ENCODE results near the gene JADE1. TPM values are rescaled to one million over a fixed set of nuclear protein-coding genes. Genes with fewer than 3 reads are reported as not detected.

JADE1 gene
- total and polyA plus RNA-seq, 2 of the 13 experiments (the other 11 are each of a cell fraction or from before 2014, with no cell fraction given): 5.4 to 19.3 TPM

DNA sequence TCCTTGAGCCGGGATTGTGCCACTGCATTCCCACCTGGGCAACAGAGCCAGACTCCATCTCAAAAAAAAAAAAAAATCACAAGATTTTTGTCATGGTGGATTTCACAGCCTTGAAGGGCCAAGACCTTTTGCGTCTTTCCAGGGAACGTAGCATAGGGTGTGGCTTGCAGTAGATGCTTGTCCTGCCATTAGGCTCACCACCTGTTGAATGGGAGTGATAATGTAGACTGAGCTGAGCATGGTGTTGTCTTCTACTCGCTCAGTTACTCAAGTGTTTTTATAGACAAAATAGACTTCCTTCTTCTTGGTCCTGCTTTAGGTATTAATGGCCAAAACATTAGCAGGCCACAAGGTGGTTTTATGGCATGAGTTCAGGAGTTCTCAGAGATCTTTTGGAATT is 40.8 kb downstream of the JADE1 start:
- no peak overlapping the region for H3K4me2 ChIP-seq (ENCODE audit: low read depth, low read length)
- POLR2A ChIA-PET: interaction anchor here (1.0 kb wide), 1 partner anchor 38 kb away, joined by 3 read pairs; no protein-coding TSS in a partner anchor
- H2AFZ ChIP-seq (ENCODE audit: low read length): no peak overlapping the region
- H3K4me3 ChIP-seq (replicated peaks in 1 of 3; ENCODE audit: insufficient read depth in 1 of 3, low read depth in 2 of 3, low read length in 3 of 3): no peak overlapping the region
- no peak overlapping the region for H3K27ac ChIP-seq (ENCODE audit: extremely low read length, insufficient read depth, low read length)
- ATAC-seq (no peak), FAIRE-seq (no peak), DNase-seq (ENCODE audit: low spot score) (no peak)
- no peaks in the 10 kb centered on the region for H3K27me3 ChIP-seq (ENCODE audit: control insufficient read depth in 1 of 2, insufficient read depth in 2 of 2, low read length in 2 of 2)
- no peak overlapping the region for H3K9ac ChIP-seq (ENCODE audit: insufficient read depth, low read depth, low read length)
- no peaks in the 10 kb centered on the region for H3K9me3 ChIP-seq (ENCODE audit: low read length)
- TF ChIP-seq EEA1 (CRISPR knock-in tag; IDR thresholded peaks at IDR 0.05; ENCODE audit: borderline replicate concordance): no peak
- TF ChIP-seq ZNF772 (CRISPR knock-in tag; IDR thresholded peaks at IDR 0.05): no peak
- TF ChIP-seq, protein P1, sequence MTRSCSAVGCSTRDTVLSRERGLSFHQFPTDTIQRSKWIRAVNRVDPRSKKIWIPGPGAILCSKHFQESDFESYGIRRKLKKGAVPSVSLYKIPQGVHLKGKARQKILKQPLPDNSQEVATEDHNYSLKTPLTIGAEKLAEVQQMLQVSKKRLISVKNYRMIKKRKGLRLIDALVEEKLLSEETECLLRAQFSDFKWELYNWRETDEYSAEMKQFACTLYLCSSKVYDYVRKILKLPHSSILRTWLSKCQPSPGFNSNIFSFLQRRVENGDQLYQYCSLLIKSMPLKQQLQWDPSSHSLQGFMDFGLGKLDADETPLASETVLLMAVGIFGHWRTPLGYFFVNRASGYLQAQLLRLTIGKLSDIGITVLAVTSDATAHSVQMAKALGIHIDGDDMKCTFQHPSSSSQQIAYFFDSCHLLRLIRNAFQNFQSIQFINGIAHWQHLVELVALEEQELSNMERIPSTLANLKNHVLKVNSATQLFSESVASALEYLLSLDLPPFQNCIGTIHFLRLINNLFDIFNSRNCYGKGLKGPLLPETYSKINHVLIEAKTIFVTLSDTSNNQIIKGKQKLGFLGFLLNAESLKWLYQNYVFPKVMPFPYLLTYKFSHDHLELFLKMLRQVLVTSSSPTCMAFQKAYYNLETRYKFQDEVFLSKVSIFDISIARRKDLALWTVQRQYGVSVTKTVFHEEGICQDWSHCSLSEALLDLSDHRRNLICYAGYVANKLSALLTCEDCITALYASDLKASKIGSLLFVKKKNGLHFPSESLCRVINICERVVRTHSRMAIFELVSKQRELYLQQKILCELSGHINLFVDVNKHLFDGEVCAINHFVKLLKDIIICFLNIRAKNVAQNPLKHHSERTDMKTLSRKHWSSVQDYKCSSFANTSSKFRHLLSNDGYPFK (CRISPR knock-in tag; IDR thresholded peaks at IDR 0.05; ENCODE audit: borderline replicate concordance): no peak
- TF ChIP-seq, protein P2, sequence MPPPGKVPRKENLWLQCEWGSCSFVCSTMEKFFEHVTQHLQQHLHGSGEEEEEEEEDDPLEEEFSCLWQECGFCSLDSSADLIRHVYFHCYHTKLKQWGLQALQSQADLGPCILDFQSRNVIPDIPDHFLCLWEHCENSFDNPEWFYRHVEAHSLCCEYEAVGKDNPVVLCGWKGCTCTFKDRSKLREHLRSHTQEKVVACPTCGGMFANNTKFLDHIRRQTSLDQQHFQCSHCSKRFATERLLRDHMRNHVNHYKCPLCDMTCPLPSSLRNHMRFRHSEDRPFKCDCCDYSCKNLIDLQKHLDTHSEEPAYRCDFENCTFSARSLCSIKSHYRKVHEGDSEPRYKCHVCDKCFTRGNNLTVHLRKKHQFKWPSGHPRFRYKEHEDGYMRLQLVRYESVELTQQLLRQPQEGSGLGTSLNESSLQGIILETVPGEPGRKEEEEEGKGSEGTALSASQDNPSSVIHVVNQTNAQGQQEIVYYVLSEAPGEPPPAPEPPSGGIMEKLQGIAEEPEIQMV (CRISPR knock-in tag; IDR thresholded peaks at IDR 0.05; ENCODE audit: low read depth): no peak
- peak; percentile 38 for TF ChIP-seq RBM22 (optimal IDR thresholded peaks at IDR 0.05; ENCODE audit: low read length)
- no peak for TF ChIP-seq ZNF441 (CRISPR knock-in tag; IDR thresholded peaks at IDR 0.05; ENCODE audit: borderline replicate concordance)
- TF ChIP-seq PRMT3 (CRISPR knock-in tag; IDR thresholded peaks at IDR 0.05; ENCODE audit: borderline replicate concordance, low read depth): no peak
- H4K20me1 ChIP-seq (ENCODE audit: insufficient read depth, low read length): no peaks in the 10 kb centered on the region
- in situ Hi-C loops (cut with HindIII; ENCODE audit: extremely low pct_ligation_motif_present, low pct_unique_long_range_greater_than_20kb): no loop called here
- H3K36me3 ChIP-seq (replicated peaks in 1 of 2; ENCODE audit: control insufficient read depth in 1 of 2, insufficient read depth in 2 of 2, low read length in 2 of 2): peaks cover 36 to 92% of the 10 kb centered on the region in 2 experiments
- intact Hi-C loops (cut with micrococcal nuclease; ENCODE audit: unreplicated experiment): no loop called here
- H3K79me2 ChIP-seq (ENCODE audit: insufficient read depth, low read length): no peaks in the 10 kb centered on the region
- BruUV-seq (replicated peaks): no TSS peak
- 98% methylated on average over 4 of the region's 4 CpGs for WGBS (ENCODE audit: low lambda C conversion rate)
- CTCF ChIA-PET (ENCODE audit: low intra/inter-chr PET ratio, low total read pairs): no interaction called here
- H3K4me1 ChIP-seq (ENCODE audit: insufficient read depth, low read length): peaks cover 1% of the 10 kb centered on the region; the same call in 1 of the 2 replicates
